K562 (cell line): Measurements from ENCODE around the gene DCAF6. TPM values are rescaled to one million over a fixed set of nuclear protein-coding genes. Genes with fewer than 3 reads are reported as not detected.
A peak's percentile ranks its signal among the peaks of the same experiment; 100 is the strongest.

ENCODE experiments used
- ADNP ChIP-seq: fragments of 200-800 bp; sonication (Bioruptor generic); IDR thresholded peaks from 2 replicates; pipeline ENCODE4 v1.6.1; 2016; ENCODE audit warnings: missing genetic modification characterization, missing compliant biosample characterization
- BCL6 ChIP-seq: fragments of 250-450 bp; sonication (Bioruptor Pico); IDR thresholded peaks from 2 replicates; pipeline ENCODE4 v1.4.0; 2020
- BCOR ChIP-seq: fragments of 450-650 bp; IDR thresholded peaks from 2 replicates; pipeline ENCODE4 v1.6.1; 2016
- E2F3 ChIP-seq: fragments of 250-450 bp; sonication (Bioruptor Pico); IDR thresholded peaks from 2 replicates; pipeline ENCODE4 v1.4.0; 2020; ENCODE audit warnings: mild to moderate bottlenecking
- FOXK2 ChIP-seq, 2 experiments: fragments of 450-650 bp; IDR thresholded peaks in 1 of 2; conservative IDR thresholded peaks in 1 of 2; 2 replicates each; pipeline ENCODE4 v1.6.1; 2016; ENCODE audit warnings: low read depth in 2 of 2, mild to moderate bottlenecking in 1 of 2
- HMG20A ChIP-seq: fragments of 450-650 bp; formaldehyde crosslinking; conservative IDR thresholded peaks from 2 replicates; pipeline ENCODE4 v1.4.0; 2020; ENCODE audit warnings: mild to moderate bottlenecking, mixed read lengths
- KAT7 ChIP-seq: sonication (generic); formaldehyde crosslinking; IDR thresholded peaks from 2 replicates; pipeline ENCODE4 v1.8.0; 2022; ENCODE audit warnings: missing genetic modification reagents, mild to moderate bottlenecking, borderline replicate concordance
- KDM4B ChIP-seq, 2 experiments: fragments of 450-650 bp in 1 of 2; sonication (generic) in 1 of 2; IDR thresholded peaks; 2 replicates each; pipeline ENCODE4 v1.6.1; 2016 to 2017; ENCODE audit warnings: borderline replicate concordance in 2 of 2, antibody characterized with exemption in 1 of 2, low read depth in 1 of 2, mild to moderate bottlenecking in 1 of 2
- MAFK ChIP-seq: IDR thresholded peaks from 2 replicates; pipeline ENCODE4 v1.6.1; 2011; ENCODE audit warnings: low read length, improper control_type of control experiment
- MAZ ChIP-seq, 2 experiments: fragments of 450-650 bp in 1 of 2; sonication (generic) in 1 of 2; formaldehyde crosslinking; IDR thresholded peaks in 1 of 2; conservative IDR thresholded peaks in 1 of 2; 2 replicates each; pipeline versions ENCODE4 v1.4.0 to v1.5.0; 2020; ENCODE audit warnings: mild to moderate bottlenecking in 1 of 2, missing genetic modification reagents in 1 of 2
- MCM5 ChIP-seq: fragments of 450-650 bp; IDR thresholded peaks from 2 replicates; pipeline ENCODE4 v1.6.1; 2016; ENCODE audit warnings: low read depth
- NFYB ChIP-seq: IDR thresholded peaks from 2 replicates; pipeline ENCODE4 v1.6.1; 2011; ENCODE audit warnings: mild to moderate bottlenecking, moderate library complexity; ENCODE audit not compliant: insufficient read length; ENCODE audit errors: extremely low read depth
- PHB ChIP-seq: fragments of 250-450 bp; sonication (Bioruptor Pico); IDR thresholded peaks from 2 replicates; pipeline ENCODE4 v1.5.0; 2021
- POLR2H ChIP-seq: IDR thresholded peaks from 2 replicates; pipeline ENCODE4 v1.6.1; 2016; ENCODE audit warnings: missing genetic modification characterization, low read depth, mild to moderate bottlenecking, control low read depth, missing compliant biosample characterization, moderate library complexity
- POU5F1 ChIP-seq: fragments of 150-350 bp; IDR thresholded peaks from 2 replicates; pipeline ENCODE4 v1.6.1; 2014; ENCODE audit warnings: borderline replicate concordance, low read length, low read depth, mild to moderate bottlenecking; ENCODE audit not compliant: partially characterized antibody
- SMARCC2 ChIP-seq: fragments of 450-650 bp; IDR thresholded peaks from 2 replicates; pipeline ENCODE4 v1.6.1; 2017; ENCODE audit warnings: antibody characterized with exemption, moderate library complexity, mild to moderate bottlenecking, low read depth
- TEAD1 ChIP-seq, 2 experiments: fragments of 450-650 bp in 1 of 2; sonication (generic) in 1 of 2; formaldehyde crosslinking; IDR thresholded peaks; 2 replicates each; pipeline versions ENCODE4 v1.4.0 to v1.8.0; 2020 to 2022; ENCODE audit warnings: mild to moderate bottlenecking in 2 of 2, missing genetic modification reagents in 1 of 2
- ZC3H4 ChIP-seq: sonication (generic); formaldehyde crosslinking; IDR thresholded peaks from 2 replicates; pipeline ENCODE4 v1.9.0; 2021; ENCODE audit warnings: missing genetic modification reagents, borderline replicate concordance
- ZNF239 ChIP-seq: fragments of 250-450 bp; sonication (Bioruptor Pico); IDR thresholded peaks from 2 replicates; pipeline ENCODE4 v1.4.0; 2020; ENCODE audit warnings: mild to moderate bottlenecking
- ZNF324 ChIP-seq: fragments of 250-450 bp; sonication (Bioruptor Pico); IDR thresholded peaks from 2 replicates; pipeline ENCODE4 v1.4.0; 2020; ENCODE audit warnings: mild to moderate bottlenecking
- ZNF407 ChIP-seq: fragments of 450-650 bp; IDR thresholded peaks from 2 replicates; pipeline ENCODE4 v1.6.1; 2016; ENCODE audit warnings: low read depth
- ZNF408 ChIP-seq: fragments of 250-450 bp; sonication (Bioruptor Pico); IDR thresholded peaks from 2 replicates; pipeline ENCODE4 v1.4.0; 2020; ENCODE audit warnings: low read depth, mild to moderate bottlenecking, moderate library complexity
- ZNF717 ChIP-seq: fragments of 250-450 bp; sonication (Bioruptor Pico); IDR thresholded peaks from 2 replicates; pipeline ENCODE4 v1.5.0; 2021
- polyA plus RNA-seq, 8 experiments: library from polyadenylated mRNA; depleted of rRNA in 4 of 8; stranded (reverse) in 5 of 8; unstranded in 3 of 8; fragments of >200 nt; fragmentation: Nextera tagmentation in 2 of 8; fragmentation: Illumina TruSeq in 1 of 8; extraction: Ambion mirVana in 2 of 8; extraction: Trizol in 1 of 8; gene quantifications; 2 replicates each; pipeline versions ENCODE4 v1.2.1 to v1.2.3, GENCODE V29; 2011 to 2014; ENCODE audit warnings: inconsistent platforms in 1 of 8, missing spikeins in 1 of 8
- total RNA-seq, 7 experiments: library from RNA; depleted of rRNA in 6 of 7; stranded (reverse); fragments of >200 nt in 6 of 7; fragmentation: Illumina TruSeq in 2 of 7; extraction: Trizol in 2 of 7; gene quantifications; 2 replicates each; pipeline versions ENCODE4 v1.2.1 to v1.2.3, GENCODE V29; 2011 to 2021; ENCODE audit warnings: low replicate concordance in 1 of 7

DCAF6 gene
- total and polyA plus RNA-seq, 9 of the 15 experiments (the other 6 are each of a cell fraction or from before 2014, with no cell fraction given), result 19.1 to 102 (median 46.3) TPM

- TF ChIP-seq PHB (CRISPR knock-in tag) (no peak), ZNF239 (CRISPR knock-in tag) (no peak; the same call in 1 of the 2 replicates), POU5F1 (no peak), ZC3H4 (CRISPR knock-in tag) (no peak), ZNF407 (no peak), ADNP (tag) (no peak; the same call in none of the 2 replicates), MCM5 (no peak), HMG20A (CRISPR knock-in tag) (no peak), MAZ (CRISPR knock-in tag; conservative IDR thresholded peaks at IDR 0.05 in 1 of 2, IDR thresholded peaks at IDR 0.05 in 1 of 2) (peak in 1 of 2 experiments; percentile 82; a peak in 2 of 4 replicates), SMARCC2 (peak; percentile 94), MAFK (no peak), BCOR (peak; percentile 80), TEAD1 (CRISPR knock-in tag; IDR thresholded peaks at IDR 0.05) (peak; percentile 65 to 95; a peak in 3 of 4 replicates), FOXK2 (conservative IDR thresholded peaks at IDR 0.05 in 1 of 2, IDR thresholded peaks at IDR 0.05 in 1 of 2; ENCODE audit: low read depth in 2 of 2) (peak; percentile 91 to 95), E2F3 (no peak), BCL6 (CRISPR knock-in tag) (no peak), ZNF717 (CRISPR knock-in tag) (no peak), POLR2H (tag) (peak; percentile 38; the same call in 1 of the 2 replicates), ZNF408 (CRISPR knock-in tag) (no peak), ZNF324 (CRISPR knock-in tag) (no peak), KDM4B (IDR thresholded peaks at IDR 0.05; ENCODE audit: borderline replicate concordance in 2 of 2, low read depth in 1 of 2) (peak in 1 of 2 experiments; percentile 69; a peak in 2 of 4 replicates), KAT7 (CRISPR knock-in tag) (0 out of 2 replicates have a peak, but pooled peaks have one; percentile 87), NFYB (no peak)
These were observed 48.5 kb downstream of the DCAF6 start (continued) for GRCh38 chr1:167984886-167985489.
